GM06990 (cell line): ENCODE measurements around the gene FBXW4.

Experiments
- DNase-seq: peaks from one replicate; pipeline ENCODE4 v3.0.0-alpha.2; 2011; ENCODE audit not compliant: insufficient read length; ENCODE audit errors: extremely low read depth
- H3K27me3 ChIP-seq: replicated peaks from 2 replicates; pipeline ENCODE4 v1.6.0; 2011; ENCODE audit warnings: low read length; ENCODE audit not compliant: control insufficient read depth, insufficient read depth
- H3K36me3 ChIP-seq: 2 replicates; pipeline ENCODE4 v1.5.1; 2011; ENCODE audit warnings: low read length; ENCODE audit not compliant: control insufficient read depth, insufficient read depth
- H3K4me3 ChIP-seq: replicated peaks from 2 replicates; pipeline ENCODE4 v1.5.1; 2011; ENCODE audit warnings: low read depth, mild to moderate bottlenecking, control low read depth, low read length
- TF ChIP-seq, protein P1 (sequence below): IDR thresholded peaks from 2 replicates; pipeline ENCODE4 v1.5.1; 2011; ENCODE audit warnings: low read length, control low read depth, mild to moderate bottlenecking, inconsistent platforms; ENCODE audit not compliant: insufficient read depth, poor library complexity, severe bottlenecking

FBXW4 gene

DNA sequence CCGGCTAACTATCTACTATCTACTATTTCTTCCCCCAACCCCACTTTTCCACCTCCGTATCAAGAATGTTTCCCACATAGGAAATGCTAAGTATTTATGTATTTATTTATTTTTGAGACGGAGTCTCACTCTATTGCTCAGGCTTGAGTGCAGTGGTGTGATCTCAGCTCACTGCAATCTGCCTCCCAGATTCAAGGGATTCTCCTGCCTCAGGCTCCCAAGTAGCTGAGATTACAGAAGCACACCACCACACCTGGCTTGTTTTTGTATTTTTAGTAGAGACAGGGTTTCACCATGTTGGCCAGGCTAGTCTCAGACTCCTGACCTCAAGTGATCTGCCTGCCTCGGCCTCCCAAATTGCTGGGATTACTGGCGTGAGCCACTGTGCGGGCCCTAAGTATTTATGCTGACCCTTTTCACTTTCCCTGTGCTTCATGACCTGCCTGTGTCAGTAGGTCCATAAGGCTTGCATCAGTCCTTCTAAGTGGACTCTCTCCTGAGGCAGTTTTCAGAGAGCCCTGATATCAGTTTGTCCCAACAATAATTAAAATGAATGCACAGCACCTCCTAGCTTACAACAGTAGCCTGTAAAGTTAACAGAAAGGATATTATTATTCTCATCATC, 25.7 kb upstream of the FBXW4 start:
- TF ChIP-seq, protein P1, sequence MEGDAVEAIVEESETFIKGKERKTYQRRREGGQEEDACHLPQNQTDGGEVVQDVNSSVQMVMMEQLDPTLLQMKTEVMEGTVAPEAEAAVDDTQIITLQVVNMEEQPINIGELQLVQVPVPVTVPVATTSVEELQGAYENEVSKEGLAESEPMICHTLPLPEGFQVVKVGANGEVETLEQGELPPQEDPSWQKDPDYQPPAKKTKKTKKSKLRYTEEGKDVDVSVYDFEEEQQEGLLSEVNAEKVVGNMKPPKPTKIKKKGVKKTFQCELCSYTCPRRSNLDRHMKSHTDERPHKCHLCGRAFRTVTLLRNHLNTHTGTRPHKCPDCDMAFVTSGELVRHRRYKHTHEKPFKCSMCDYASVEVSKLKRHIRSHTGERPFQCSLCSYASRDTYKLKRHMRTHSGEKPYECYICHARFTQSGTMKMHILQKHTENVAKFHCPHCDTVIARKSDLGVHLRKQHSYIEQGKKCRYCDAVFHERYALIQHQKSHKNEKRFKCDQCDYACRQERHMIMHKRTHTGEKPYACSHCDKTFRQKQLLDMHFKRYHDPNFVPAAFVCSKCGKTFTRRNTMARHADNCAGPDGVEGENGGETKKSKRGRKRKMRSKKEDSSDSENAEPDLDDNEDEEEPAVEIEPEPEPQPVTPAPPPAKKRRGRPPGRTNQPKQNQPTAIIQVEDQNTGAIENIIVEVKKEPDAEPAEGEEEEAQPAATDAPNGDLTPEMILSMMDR, result no peak
- Histone ChIP-seq H3K4me3 (no peak overlapping the region), H3K27me3 (no peaks in the 10 kb centered on the region), H3K36me3 (no peaks in the 10 kb centered on the region)
- DNase-seq, result no peak

DNA sequence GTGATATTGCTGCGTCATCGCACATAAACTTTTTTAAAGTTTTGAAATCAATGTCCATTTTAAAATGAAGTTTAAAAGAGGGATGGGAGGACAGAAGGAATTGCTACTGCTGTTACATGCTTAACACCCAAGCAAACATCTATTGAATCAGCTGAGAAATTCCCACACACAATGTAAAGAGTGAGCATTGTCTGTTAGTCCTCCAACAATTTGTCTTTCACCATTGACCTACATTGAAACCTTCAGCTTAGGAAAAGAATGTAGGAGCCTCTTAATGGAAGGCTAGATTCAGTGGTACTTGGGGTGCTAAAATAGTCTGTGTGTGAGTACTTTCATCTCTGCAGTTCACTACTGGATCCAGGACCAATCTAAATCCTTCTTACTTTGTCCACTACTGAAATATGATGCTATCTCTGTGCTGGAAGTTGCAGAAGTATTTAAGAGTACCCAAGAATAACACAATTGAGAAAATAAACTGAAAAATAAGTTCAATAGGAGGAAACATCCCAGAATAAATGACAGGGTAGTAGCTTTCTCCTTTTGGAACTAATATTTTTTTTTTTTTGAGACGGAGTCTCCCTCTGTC, 23.8 kb upstream of the FBXW4 start:
- TF ChIP-seq, protein P1, result no peak
- no peak overlapping the region for H3K4me3 ChIP-seq
- no peaks in the 10 kb centered on the region for H3K27me3 ChIP-seq
- H3K36me3 ChIP-seq, result no peaks in the 10 kb centered on the region
- DNase-seq, result no peak

DNA sequence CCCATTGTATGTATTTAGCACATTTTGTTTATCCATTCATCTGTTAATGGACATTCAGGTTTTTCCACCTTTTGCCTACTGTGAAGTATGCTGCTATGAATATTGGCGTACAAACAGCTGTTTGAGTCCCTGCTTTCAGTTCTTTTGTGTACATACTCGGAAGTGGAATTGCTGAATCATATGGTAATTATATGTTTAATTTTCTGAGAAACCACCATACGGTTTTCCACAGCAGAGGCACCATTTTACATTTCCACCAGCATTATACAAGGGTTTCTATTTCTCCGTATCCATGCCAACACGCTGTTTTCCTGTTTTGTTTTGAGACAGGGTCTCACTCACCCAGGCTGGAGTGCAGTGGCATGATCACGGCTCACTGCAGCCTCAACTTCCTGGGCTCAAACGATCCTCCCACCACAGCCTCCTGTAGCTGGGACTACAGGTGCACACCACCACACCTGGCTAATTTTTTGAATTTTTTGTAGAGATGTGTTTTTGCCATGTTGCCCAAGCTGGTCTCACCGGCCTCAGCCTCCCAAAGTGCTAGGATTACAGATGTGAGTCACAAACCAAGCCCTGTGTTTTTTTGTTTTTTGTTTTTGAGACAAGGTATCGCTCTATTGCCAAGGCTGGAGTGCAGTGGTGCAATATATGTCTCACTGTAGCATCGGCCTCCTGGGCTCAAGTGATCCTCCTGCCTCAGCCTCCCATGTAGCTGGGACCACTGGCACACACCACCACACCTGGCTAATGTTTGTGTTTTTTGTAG, 22.1 kb upstream of the FBXW4 start:
- TF ChIP-seq, protein P1, result no peak
- DNase-seq, result no peak
- Histone ChIP-seq H3K36me3 (no peaks in the 10 kb centered on the region), H3K27me3 (no peaks in the 10 kb centered on the region), H3K4me3 (no peak overlapping the region)

DNA sequence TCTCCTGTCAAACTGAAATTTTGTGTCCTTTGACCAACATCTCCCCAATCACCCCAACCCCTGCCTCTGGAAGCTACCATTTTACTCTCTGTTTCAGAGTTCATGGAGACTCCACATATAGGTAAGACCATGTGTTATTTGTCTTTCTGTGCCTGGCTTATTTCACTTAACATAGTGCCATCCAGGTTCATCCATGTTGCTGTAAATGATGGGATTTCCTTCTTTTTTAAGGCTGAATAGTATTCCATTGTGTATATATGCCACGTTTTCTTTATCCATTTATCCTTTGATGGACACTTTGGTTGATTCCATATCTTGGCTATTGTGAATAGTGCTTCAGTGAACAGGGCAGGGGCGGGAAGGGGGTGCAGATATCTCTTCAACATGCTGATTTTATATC, 18.0 kb upstream of the FBXW4 start:
- no peak overlapping the region for H3K4me3 ChIP-seq
- H3K27me3 ChIP-seq, result no peaks in the 10 kb centered on the region
- TF ChIP-seq, protein P1, result no peak
- DNase-seq, result no peak
- no peaks in the 10 kb centered on the region for H3K36me3 ChIP-seq

DNA sequence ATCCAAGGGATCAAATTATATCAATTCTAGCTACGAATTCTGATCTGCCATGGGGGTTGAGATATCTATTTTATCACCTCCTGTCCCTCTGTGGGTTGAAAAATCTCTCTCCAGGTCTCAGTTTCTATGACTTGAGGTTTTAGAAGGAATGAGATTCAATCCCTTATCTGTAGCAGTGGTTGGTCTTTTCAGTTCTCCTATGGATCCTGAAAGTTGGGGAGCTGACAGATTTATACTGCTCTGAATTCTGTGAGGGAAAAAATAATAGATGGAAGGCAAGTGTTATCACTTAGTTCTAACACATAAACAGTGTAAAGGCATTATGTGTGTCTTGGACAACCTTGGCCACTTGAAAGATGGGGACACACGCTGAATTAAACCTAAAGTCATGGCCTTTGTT, 15.8 kb upstream of the FBXW4 start:
- Histone ChIP-seq H3K27me3 (no peaks in the 10 kb centered on the region), H3K36me3 (no peaks in the 10 kb centered on the region), H3K4me3 (no peak overlapping the region)
- DNase-seq, result no peak
- TF ChIP-seq, protein P1, result no peak
